Measurements from ENCODE around the gene PLCG1.

PLCG1 gene

GRCh38 chr20:41165001-41165882, 27.9 kb downstream of the PLCG1 start:
- peak; percentile 54 for FAIRE-seq
- no peak for DNase-seq (ENCODE audit: insufficient read length, low spot score)

GRCh38 chr20:41166201-41167117, 29.1 kb downstream of the PLCG1 start:
- DNase-seq (ENCODE audit: insufficient read length, low spot score): no peak
- peak; percentile 88 for FAIRE-seq

DNA sequence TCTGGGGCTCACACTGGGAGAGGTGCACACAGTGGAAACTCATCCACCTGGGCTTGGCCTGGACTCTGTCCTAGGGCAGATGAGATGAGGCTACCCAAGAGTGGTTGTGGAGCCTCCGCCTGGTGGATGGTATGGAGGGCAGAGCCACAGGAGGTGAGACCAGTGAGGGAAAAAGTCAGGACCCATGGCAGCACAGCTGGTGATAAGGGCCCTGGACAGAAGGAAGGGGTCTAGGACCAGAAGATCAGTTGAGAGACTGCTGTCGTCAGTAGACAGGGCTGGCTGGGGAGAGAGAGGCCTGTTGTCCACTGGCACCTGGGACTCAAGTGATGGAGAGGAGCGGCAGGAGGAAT, 29.8 kb downstream of the PLCG1 start:
- FAIRE-seq: peak; percentile 20
- DNase-seq (ENCODE audit: insufficient read length, low spot score): no peak

DNA sequence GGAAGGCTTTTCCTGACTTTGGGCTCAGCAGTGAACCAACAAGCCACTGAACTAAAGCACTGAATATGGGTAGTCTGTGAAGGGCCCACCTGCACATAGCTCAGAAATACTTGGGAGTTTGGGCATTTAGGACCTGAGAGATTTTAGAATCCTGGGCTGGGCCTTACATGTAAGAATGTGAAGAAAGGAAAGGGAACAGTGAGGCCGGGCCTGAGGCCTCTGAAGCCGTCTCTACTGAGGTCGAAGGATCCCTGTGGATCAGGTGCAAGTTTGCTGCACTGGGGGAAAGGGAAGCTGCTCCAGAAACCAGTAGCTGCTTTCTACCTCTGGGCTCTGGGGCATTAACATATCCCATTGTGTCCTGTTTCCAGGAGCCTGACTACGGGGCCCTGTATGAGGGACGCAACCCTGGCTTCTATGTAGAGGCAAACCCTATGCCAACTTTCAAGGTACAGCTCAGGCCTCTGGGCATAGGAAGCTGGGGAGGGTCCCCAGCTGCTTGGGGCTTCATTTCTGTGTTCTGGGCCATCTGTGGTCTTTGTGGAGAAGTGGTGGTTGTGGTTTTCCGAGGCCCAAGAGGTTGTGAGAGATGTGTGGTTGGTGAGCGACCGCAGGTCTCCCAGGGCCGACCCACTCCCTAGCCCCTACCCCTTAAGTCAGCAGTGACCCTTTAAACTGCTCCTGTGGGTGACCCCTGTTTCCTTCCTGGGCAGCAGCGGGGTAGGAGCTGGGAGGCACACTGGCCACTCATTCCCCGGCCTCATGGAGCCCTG, 30.3 kb downstream of the PLCG1 start:
- no peak for FAIRE-seq
- DNase-seq (ENCODE audit: insufficient read length, low spot score): no peak

DNA sequence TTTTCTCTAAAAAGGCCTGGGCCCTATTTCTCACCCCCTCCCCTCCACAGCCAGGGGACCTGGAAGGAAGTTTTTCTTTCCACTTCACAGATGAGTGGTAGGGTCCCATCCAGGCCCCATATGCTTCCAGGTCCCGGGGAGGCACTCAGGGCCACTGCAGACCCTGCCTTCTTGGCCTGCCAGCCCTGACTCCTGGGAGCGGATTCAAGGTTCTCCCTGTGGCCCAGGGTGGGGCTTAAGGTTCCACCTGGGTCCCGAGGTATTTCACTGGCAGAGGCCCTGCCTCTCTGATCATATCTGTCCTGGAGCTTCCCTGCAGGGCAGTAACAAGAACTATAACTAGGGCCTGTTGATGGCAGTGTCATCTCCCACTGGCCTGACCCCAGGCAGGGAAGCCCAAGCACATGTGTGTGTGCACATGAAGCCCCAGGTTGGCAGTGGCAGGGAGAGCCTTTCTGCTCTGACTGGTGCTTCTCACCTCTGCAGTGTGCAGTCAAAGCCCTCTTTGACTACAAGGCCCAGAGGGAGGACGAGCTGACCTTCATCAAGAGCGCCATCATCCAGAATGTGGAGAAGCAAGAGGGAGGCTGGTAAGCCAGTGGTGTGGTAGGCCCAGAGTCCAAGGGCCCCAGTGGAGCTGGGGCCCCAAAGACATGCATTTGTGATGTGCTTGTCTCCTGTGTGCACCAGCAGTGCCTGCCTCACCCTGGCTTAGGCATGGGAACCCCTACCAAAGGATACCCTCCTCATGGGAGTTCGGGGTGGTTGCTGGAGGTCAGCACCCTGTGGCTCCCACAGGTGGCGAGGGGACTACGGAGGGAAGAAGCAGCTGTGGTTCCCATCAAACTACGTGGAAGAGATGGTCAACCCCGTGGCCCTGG, 31.2 kb downstream of the PLCG1 start:
- peak; percentile 87 for FAIRE-seq
- no peak for DNase-seq (ENCODE audit: insufficient read length, low spot score)

- DNase-seq (ENCODE audit: insufficient read length, low spot score): no peak
Measured at GRCh38 chr20:41169162-41169690, 31.9 kb downstream of the PLCG1 start.

GRCh38 chr20:41169791-41170351, 32.5 kb downstream of the PLCG1 start:
- DNase-seq (ENCODE audit: insufficient read length, low spot score) (no peak), FAIRE-seq (peak; percentile 28)

More at GRCh38 chr20:41169162-41169690, 31.9 kb downstream of the PLCG1 start:
- FAIRE-seq: no peak

DNA sequence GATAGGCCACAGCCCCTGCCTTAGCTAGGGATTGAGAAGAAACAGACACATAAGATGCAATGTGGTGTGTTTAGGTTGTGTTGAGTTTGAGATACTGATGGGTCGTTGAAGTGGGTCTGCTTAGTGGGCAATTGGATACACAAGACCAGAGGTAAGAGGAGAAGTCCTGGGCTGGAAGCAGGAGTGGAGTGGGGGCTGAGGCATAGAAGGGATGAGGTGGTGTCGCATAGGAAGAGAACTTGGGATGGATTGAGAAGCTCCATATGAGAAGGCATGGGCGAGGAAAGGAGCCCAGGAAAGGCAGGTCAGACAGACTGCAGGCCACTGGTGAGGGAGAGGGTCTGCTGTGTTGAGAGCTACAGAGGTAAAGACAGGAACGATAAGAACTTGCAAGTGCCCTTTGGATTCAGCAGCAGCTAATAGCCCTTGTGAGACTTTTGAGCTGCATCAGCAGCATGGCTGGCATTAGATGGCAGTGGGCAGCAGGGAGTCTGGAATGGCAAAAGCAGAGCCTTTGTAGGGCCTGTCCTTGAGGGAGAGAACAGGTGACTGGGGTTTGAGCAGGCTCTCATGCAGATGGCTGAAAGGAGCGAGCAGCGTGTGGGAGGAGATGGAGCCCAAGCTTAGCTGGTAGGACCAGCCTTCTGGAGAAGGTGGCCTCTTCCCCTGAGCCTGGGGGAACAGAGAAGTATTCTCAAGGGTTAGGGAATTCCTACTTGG, 33.2 kb downstream of the PLCG1 start:
- no peak for DNase-seq (ENCODE audit: insufficient read length, low spot score)

GRCh38 chr20:41171736-41172295, 34.5 kb downstream of the PLCG1 start:
- FAIRE-seq: no peak
- no peak for DNase-seq (ENCODE audit: insufficient read length, low spot score)

More for the DNA sequence above, 33.2 kb downstream of the PLCG1 start:
- FAIRE-seq: peak; percentile 81

DNA sequence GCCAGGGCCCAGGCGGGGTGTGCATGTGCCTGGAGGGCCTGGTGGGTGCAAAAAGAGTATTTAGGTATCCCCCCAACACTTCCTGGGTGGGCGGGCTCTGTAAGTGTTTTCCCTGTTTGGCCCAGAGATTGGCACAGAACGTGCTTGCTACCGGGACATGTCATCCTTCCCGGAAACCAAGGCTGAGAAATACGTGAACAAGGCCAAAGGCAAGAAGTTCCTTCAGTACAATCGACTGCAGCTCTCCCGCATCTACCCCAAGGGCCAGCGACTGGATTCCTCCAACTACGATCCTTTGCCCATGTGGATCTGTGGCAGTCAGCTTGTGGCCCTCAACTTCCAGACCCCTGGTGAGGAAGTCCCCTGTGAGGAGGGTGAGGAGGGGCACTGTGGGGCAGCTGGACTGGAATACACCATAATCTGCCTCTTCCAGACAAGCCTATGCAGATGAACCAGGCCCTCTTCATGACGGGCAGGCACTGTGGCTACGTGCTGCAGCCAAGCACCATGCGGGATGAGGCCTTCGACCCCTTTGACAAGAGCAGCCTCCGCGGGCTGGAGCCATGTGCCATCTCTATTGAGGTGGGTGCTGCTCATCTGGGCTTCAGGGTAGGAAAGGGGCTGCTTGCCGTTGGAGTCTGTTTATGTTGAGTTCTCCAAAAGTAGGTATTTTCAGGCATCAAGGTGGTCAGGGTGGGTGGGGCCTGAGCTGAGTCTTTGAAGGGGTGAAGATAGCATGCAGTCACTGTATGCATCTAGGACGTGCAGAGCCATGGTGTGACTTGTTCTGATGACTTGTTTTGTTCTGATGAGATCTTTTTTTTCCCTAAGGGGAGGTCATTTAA, 35.2 kb downstream of the PLCG1 start:
- DNase-seq (ENCODE audit: insufficient read length, low spot score): no peak
- FAIRE-seq: peak; percentile 76

GRCh38 chr20:41173161-41173721, 35.9 kb downstream of the PLCG1 start:
- DNase-seq (ENCODE audit: insufficient read length, low spot score): peak; percentile 91
- FAIRE-seq: peak; percentile 88

DNA sequence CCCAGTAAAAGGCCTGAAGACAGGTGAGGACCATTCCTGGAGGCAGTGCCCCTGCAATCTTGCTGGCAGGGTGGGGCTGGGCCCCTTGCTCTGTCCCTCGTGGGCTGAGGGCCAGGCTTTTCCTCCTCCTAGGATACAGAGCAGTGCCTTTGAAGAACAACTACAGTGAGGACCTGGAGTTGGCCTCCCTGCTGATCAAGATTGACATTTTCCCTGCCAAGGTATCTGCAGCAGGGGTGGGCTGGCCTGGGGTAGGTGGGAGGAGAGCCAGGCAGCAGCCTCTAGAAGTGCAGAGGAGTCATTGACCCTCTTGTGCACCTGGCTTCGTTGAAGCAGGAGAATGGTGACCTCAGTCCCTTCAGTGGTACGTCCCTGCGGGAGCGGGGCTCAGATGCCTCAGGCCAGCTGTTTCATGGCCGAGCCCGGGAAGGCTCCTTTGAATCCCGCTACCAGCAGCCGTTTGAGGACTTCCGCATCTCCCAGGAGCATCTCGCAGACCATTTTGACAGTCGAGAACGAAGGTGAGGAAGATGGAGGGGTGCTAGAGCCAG, 36.5 kb downstream of the PLCG1 start:
- no peak for DNase-seq (ENCODE audit: insufficient read length, low spot score)
- peak; percentile 4 for FAIRE-seq

DNA sequence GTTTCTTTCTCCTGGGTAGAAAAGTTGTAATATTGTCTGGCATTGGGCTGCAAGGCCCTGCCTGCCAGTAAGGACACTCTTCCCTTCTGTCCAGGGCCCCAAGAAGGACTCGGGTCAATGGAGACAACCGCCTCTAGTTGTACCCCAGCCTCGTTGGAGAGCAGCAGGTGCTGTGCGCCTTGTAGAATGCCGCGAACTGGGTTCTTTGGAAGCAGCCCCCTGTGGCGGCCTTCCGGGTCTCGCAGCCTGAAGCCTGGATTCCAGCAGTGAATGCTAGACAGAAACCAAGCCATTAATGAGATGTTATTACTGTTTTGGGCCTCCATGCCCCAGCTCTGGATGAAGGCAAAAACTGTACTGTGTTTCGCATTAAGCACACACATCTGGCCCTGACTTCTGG, 37.0 kb downstream of the PLCG1 start:
- no peak for DNase-seq (ENCODE audit: insufficient read length, low spot score)
- FAIRE-seq: peak; percentile 33

DNA sequence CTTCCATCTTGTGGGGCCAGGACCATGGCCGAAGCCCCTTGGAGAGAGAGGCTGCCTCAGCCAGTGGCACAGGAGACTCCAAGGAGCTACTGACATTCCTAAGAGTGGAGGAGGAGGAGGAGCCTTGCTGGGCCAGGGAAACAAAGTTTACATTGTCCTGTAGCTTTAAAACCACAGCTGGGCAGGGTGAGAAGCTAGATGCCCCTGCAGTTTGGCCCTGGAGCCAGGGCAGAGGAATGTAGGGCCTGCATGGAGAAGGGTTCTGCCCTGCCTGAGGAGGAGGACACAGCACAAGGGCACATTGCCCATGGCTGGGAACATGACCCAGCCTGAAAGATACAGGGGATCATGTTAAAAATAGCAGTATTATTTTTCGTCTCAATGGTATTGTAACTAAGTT, 37.4 kb downstream of the PLCG1 start:
- DNase-seq (ENCODE audit: insufficient read length, low spot score) (no peak), FAIRE-seq (peak; percentile 48)

DNA sequence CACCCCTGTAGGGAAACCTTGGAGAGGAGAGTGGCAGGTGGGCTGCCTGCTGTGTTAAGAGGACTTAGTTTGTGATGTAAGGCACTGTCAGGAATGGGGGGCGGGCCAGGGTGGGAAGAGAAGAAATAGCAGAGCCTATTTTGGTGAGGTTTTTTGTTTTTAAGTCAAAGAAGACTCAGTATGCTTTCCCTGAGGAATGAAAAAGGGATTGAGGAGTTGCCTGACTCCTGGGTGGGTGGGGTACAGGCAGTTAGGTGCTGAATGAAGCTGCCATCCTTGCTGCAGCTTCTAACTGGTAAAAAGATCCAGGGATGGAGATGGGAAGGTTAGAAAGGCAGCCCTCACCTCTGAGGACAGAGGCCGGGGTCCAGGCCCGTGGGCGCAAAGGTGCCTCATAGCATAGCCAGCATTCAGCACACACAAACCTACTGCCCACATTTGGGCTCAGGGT, 37.9 kb downstream of the PLCG1 start:
- no peak for FAIRE-seq
- DNase-seq (ENCODE audit: insufficient read length, low spot score): no peak

DNA sequence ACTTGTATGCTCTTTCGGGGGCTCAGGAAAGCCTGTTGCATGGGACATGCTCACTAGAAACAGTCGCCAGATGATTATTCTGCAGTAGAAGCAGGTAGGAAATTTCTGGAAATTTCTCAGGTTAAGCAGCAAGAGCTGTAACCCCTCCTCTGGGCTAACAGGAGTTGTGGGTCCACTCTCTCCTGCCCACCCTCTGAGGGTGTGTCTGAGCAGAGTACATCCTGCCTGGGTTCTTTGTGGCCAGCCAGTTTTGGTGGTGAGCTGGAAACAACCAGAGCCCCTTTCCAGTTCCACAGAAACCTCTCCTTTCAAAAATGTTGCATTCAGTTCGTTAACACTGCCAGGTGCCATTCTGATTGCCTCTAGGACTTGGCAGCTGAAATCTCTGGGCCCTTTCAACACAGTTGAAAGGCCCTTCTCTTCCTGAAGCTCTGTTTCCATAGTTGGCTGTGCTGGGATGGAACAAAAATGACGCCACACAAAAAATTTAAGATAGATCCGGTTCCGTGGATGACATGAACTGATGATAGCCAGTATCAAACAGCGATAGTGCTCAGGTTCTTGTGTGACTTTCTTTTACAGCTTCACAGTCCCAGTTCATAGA, 38.5 kb downstream of the PLCG1 start:
- FAIRE-seq (no peak), DNase-seq (ENCODE audit: insufficient read length, low spot score) (no peak)

Measured in HTR-8/SVneo (cell line).